SK-N-MC (cell line): ENCODE measurements around the gene TYSND1.

ENCODE experiments used
- DNase-seq: peaks from one replicate; pipeline ENCODE4 v3.0.0-alpha.2; 2011; ENCODE audit warnings: low read depth, low spot score
- H3K27ac ChIP-seq: fragments of 200-600 bp; sonication (generic); 2 replicates; pipeline ENCODE4 v1.5.1; 2016; ENCODE audit warnings: mixed run types
- H3K36me3 ChIP-seq: fragments of 200-600 bp; sonication (generic); 2 replicates; pipeline ENCODE4 v1.6.1; 2017; ENCODE audit warnings: antibody characterized with exemption, low read length, mixed read lengths; ENCODE audit not compliant: insufficient read depth
- H3K4me3 ChIP-seq: fragments of 200-600 bp; sonication (generic); 2 replicates; pipeline ENCODE4 v1.5.1; 2016
- H3K9ac ChIP-seq: fragments of 200-600 bp; sonication (generic); 2 replicates; pipeline ENCODE4 v1.8.0; 2017; ENCODE audit warnings: mixed run types, mixed read lengths; ENCODE audit not compliant: insufficient read length
- H3K9me3 ChIP-seq: fragments of 200-600 bp; sonication (generic); 2 replicates; pipeline ENCODE4 v1.6.1; 2017; ENCODE audit warnings: low read depth, mild to moderate bottlenecking, antibody characterized with exemption, low read length, moderate library complexity, mixed read lengths
- EZH2 ChIP-seq: fragments of 200-600 bp; sonication (generic); IDR thresholded peaks from one replicate; pipeline ENCODE4 v1.6.1; 2017; ENCODE audit warnings: antibody characterized with exemption
- FOXP2 ChIP-seq: optimal IDR thresholded peaks from 2 replicates; pipeline ENCODE3; 2011; ENCODE audit warnings: mild to moderate bottlenecking, moderate library complexity; ENCODE audit not compliant: insufficient read depth; ENCODE audit errors: extremely low read length, control extremely low read depth
- POLR2AphosphoS5 ChIP-seq: IDR thresholded peaks from 2 replicates; pipeline ENCODE4 v1.6.1; 2012; ENCODE audit warnings: mild to moderate bottlenecking, low read depth, low read length, borderline replicate concordance

The TYSND1 gene

DNA sequence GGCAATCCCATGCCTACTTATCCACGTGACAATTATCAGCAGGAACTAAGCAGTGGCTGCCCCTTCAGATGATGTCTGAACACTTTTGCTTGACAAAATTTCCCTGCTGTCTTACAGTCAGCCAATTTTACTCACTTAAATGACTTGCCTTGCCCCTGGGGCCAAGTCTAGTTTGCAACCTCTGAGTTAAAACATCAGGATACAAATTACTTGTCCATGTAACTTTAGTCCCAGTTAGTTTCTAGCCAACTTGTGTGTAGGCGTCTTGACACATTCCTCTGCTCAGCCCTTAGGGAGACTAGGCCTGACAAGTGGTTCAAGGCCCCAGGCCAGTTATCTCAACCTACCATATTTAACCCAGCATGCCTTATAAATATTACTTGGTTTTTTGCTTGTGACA is 11.6 kb upstream of the TYSND1 start:
- Histone ChIP-seq H3K4me3 (no peak overlapping the region), H3K27ac (peak overlapping the region; percentile 62; the same call in 1 of the 2 replicates), H3K9me3 (no peaks in the 10 kb centered on the region), H3K9ac (no peak overlapping the region), H3K36me3 (peaks cover 64% of the 10 kb centered on the region)
- DNase-seq: no peak
- no peak for TF ChIP-seq POLR2AphosphoS5
- no peak for TF ChIP-seq EZH2
- no peak for TF ChIP-seq FOXP2

DNA sequence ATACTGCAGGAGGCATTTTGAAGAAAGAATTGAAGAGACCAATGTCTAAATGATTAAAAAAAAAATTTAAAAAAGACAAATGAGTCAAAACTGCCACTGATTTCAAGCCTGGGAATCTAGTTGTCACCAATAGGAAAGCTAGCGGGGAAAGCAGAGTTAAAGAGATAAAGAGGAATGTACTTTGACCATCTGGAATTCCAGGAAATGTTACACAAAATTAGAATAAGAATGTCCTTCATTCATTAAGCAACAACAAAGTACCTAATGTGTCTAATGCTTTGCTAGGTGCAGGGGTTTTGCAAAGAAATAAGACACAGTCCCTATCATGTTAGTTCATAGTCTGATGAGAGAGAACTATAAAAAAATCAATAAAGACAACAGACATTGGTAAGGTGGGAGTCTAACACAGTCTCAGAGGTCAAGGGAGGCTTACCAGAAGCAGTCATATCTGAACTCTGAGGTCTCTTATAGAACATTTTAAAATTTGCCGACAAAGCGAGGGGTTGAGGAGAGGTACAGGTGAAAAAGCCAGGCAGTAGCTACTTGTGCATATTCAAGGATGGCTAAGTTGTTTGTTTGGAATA is 8.8 kb upstream of the TYSND1 start:
- no peak for DNase-seq
- Histone ChIP-seq H3K4me3 (no peak overlapping the region), H3K9ac (no peak overlapping the region), H3K9me3 (no peaks in the 10 kb centered on the region), H3K27ac (no peak overlapping the region), H3K36me3 (peaks cover 69% of the 10 kb centered on the region)
- TF ChIP-seq FOXP2 (no peak), EZH2 (no peak), POLR2AphosphoS5 (no peak)

DNA sequence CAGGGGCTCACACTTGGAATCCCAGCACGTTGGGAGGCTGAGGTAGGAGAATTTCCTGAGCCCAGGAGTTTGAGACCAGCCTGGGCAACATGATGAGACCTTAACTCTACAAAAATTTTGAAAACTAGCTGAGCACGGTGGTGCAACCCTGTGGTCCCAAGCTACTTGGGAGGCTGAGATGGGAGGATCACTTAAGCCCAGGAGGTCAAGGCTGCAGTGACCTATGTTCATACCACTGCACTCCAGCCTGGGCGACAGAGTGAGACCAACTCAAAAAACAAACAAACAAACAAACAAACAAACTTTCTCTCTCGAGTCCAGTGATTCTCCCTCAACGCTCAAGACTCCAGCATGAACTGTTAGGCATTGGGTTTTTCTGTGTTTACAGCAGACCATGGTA is 2.0 kb upstream of the TYSND1 start:
- 0 out of 2 replicates have a peak overlapping the region, but pooled peaks have one; percentile 36 for H3K27ac ChIP-seq
- TF ChIP-seq FOXP2 (no peak), POLR2AphosphoS5 (no peak), EZH2 (no peak)

DNA sequence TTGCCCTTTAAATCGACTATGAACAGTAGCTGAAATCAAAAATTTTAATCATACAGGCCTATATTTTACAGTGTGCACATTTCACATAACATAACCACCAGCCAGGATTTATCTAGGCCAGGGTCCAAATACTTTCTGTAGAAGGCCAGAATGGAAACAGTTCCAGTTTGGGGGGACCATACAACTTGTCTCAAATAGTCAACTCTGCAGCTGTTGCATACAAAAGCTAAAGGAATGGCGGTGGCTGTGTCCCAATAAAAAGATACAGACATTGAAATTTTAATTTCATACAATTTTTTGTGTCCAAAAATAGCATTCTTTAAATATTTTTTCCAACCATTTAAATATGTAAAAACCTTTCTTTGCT is 742 bp upstream of the TYSND1 start:
- peak overlapping the region; percentile 74 for H3K4me3 ChIP-seq
- DNase-seq: no peak
- H3K9me3 ChIP-seq: no peaks in the 10 kb centered on the region
- peak overlapping the region; percentile 69 for H3K9ac ChIP-seq
- TF ChIP-seq EZH2: no peak
- no peak for TF ChIP-seq FOXP2
- TF ChIP-seq POLR2AphosphoS5: no peak
- peak overlapping the region; percentile 92 for H3K27ac ChIP-seq
- H3K36me3 ChIP-seq: peaks cover 12% of the 10 kb centered on the region; the same call in 1 of the 2 replicates

More for the DNA sequence above, 2.0 kb upstream of the TYSND1 start:
- H3K9me3 ChIP-seq: no peaks in the 10 kb centered on the region
- no peak overlapping the region for H3K9ac ChIP-seq
- peaks cover 25% of the 10 kb centered on the region for H3K36me3 ChIP-seq
- H3K4me3 ChIP-seq: no peak overlapping the region
- no peak for DNase-seq

DNA sequence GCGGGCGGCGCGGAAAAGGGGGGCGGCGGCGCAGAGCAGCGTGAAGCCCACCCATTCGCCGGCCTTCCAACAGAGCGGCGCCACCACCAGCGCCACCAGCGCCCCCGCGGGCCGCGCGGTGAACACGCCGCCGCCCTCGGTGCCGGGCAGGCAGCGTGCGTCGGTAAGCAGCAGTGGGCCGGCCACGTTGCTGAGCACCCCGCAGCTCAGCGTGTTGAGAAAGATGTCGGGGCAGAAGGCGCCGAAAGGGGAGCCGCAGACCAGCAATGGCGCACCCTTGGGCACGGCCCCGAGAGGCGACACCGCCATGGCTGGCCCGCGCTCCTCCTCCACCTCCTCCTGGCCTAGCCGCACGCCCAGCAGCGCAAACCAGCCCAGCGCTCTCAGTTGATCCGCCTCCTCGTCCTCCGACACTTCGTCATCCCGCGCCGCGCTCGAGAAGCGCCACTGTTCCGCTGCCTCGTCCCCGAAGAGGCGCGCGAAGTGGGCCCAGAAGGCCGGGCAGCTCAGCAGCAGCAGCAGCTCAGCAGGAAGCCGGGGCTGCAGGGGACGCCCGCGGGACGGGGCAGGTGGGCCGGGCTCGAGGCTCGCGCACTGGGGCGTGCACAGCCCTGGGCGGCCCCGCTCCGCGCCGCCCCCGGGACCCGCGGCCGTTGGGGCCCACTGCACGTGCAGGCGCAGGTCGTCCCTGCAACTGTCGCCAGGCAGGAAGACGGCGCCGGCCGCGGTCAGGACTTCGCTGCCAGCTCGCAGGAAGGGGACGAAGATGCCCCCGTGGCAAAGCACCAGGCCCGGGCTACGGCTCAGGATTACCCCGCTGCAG is 623 bp downstream of the TYSND1 start:
- no peak for DNase-seq
- Histone ChIP-seq H3K9ac (peak overlapping the region; percentile 80), H3K27ac (peak overlapping the region; percentile 81), H3K9me3 (no peaks in the 10 kb centered on the region), H3K4me3 (peak overlapping the region; percentile 86), H3K36me3 (peaks cover 2% of the 10 kb centered on the region; the same call in 1 of the 2 replicates)
- TF ChIP-seq FOXP2: no peak
- no peak for TF ChIP-seq EZH2
- TF ChIP-seq POLR2AphosphoS5: no peak; the same call in 1 of the 2 replicates

DNA sequence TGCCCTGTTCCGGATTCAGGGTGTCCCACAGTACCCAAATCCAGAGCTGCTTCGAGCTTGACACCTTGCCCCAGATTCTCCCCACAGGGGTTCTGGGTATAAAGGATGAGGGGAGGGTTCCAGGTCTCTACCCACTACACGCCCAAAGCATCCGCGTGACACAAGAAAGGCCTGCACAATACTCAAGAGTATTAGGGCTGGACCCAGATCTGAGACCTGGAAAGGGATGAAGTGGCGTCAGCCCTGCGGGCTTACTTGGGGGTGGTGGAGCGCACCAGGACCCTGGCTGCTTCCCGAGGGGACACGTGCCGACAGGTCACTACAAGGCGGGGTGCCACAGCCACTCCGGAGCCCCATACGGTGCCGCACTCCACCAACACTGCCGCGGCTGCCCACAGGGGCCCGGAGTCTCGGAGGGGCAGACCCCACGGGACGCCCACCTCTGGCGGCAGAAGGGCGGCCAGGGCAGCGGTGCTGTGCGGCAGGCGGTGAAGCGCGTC is 1.3 kb downstream of the TYSND1 start:
- DNase-seq: no peak
- Histone ChIP-seq H3K4me3 (peak overlapping the region; percentile 86), H3K36me3 (no peaks in the 10 kb centered on the region; the same call in 1 of the 2 replicates), H3K27ac (no peak overlapping the region; the same call in 1 of the 2 replicates), H3K9ac (peak overlapping the region; percentile 80), H3K9me3 (no peaks in the 10 kb centered on the region)
- no peak for TF ChIP-seq FOXP2

DNA sequence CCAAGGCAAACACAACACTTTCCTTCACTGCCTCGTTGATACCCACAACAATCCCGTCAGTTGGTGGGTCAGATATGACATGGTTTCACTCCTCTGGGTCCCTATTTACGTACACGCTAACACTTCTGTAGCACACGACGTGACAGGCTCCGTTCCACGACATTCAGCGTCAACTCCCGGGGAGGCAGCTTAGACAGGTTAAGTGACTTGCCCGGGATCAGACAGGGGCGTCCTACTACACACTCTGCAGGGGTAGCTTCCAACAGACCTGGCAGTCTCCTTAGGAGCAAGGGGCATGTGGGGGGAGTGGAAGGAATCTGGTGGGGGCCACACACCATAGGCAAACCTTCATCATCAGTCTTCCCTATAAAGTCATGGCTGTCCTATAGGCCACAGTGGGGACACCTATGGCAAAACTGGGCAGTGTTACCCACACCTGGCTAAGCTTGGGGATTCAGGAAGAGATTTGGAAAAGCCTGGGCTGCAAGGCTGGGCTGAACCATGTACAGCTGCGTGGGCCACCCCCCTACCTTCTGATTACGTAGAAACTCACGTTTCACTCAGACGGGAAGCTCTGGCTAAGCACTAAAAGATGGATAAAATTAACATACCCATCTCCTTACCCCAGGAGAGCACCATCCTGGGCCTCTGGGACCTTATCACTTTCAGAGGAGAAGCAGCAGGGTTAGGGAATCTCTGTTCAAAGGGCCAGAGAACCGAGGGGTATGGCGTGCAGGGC is 2.0 kb downstream of the TYSND1 start:
- no peak for DNase-seq
- Histone ChIP-seq H3K9ac (peak overlapping the region; percentile 80), H3K36me3 (no peaks in the 10 kb centered on the region), H3K4me3 (peak overlapping the region; percentile 86), H3K9me3 (no peaks in the 10 kb centered on the region), H3K27ac (no peak overlapping the region)
- TF ChIP-seq POLR2AphosphoS5 (no peak), EZH2 (no peak), FOXP2 (no peak)

DNA sequence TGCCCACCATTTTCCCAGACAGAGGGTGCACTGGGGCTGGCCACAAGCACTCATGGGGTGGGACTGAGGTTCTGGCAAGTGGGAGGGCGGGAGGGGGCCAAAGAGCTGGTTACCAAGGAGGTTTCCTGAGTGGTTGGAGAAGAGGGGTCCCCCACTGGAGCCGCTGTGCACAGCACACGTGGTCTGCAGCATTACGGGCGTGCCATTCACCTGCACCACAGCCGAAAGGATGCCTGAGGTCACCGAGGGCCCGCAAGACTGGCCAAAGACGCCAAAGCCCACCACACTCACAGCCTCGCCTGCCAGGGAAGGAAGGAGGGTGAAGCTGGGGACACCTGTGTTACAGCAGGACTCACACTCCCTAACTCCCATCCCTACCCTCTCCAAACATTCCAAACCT is 3.9 kb downstream of the TYSND1 start:
- Histone ChIP-seq H3K27ac (no peak overlapping the region), H3K9ac (no peak overlapping the region), H3K4me3 (no peak overlapping the region), H3K9me3 (no peaks in the 10 kb centered on the region), H3K36me3 (no peaks in the 10 kb centered on the region)
- TF ChIP-seq EZH2 (no peak), FOXP2 (no peak)
- DNase-seq: no peak
